Kidney glomerular epithelial cell (primary cell): ENCODE results near the gene NOTUM.

Source experiments
- DNase-seq: peaks from one replicate; lab custom pipeline; 2025; lab: John Stamatoyannopoulos, UW

The NOTUM gene

DNA sequence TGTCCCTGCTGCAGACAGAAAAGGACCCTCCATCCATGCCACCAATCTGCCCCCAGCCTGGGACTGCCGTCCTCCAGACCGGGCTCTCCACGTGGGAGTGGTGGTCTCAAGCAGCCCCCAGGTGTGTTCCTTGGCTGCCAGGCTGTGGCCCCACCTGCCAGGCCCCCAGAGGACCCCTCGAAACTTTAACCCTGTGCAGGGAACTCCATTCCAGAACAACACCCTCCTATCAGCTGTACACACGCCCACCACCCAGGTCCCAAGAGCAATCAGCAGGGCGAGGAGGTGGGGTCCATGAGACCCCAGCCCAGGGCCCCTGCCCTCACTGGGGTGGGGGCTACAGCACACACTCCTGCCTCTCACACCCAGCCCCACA lies 25.3 kb downstream of the NOTUM start:
- no peak for DNase-seq

DNA sequence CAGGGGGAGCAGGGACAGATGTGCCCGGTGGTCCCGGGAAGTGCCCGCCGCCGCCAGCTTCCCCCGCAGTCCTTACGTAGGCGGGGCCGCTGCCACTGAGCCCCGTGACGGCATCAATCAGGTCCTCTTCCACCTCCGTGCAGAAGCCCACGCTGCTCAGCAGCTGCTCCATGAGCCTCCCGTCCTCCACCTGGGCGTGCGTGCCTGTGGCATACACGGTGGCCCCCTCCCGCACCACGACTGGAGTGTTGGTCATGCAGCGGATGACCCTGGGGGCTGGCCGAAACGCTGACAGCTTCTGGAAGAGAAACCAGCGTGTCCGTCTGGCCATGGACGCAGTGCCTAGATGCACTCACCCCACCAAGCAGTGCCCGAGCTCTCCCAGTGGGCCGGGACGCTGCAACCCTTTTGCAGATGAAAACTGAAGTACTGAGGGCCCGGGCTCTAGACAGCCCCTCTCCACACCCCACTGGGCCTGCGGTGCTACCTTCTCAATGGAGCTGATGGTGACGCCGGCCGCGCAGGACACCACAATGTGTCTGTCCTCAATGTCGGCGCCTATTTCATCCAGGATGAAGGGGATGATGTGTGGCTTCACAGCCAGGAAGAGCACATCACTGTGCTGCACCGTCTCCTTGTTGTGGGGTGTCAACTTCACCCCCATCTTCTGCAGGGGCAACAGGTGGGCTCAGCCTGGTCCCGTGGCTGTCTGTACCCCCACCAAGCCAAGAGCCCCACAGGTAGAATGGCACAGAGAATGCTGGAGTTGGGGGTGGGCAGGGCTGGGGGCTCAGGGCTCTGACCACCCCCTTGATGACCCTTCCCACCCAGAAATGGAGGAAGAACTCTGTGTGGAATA lies 25.9 kb downstream of the NOTUM start:
- DNase-seq: no peak

DNA sequence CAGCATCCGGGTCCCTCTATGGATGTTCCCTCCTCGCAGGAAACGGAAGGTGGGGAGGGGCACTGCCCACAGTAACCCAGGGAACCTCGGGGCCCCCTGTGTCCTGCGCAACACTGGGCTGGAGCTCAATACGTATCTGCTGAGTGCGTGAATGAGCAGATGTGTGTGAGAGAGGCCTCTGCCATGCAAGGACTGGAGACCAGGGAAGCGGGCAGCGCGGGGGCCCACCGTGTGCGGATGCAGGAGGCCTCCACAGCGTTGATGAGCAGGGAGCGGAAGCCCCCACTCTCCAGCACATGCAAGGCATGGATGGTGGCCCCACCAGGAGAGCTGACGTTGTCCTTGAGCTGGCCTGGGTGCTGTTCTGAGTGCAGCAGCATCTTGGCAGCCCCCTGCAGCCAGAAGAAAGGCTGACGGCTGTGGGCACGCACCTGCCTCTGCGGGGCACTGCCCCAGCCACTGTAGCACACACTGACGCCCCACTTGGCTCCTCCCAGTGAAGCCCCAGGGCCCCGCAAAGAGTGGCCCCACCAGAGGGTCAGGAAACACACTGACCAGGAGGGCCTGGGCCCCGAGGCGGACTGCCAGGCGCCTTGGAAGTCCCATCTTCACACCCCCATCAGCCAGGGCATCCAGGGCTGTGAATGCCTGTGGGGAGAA lies 26.8 kb downstream of the NOTUM start:
- no peak for DNase-seq

DNA sequence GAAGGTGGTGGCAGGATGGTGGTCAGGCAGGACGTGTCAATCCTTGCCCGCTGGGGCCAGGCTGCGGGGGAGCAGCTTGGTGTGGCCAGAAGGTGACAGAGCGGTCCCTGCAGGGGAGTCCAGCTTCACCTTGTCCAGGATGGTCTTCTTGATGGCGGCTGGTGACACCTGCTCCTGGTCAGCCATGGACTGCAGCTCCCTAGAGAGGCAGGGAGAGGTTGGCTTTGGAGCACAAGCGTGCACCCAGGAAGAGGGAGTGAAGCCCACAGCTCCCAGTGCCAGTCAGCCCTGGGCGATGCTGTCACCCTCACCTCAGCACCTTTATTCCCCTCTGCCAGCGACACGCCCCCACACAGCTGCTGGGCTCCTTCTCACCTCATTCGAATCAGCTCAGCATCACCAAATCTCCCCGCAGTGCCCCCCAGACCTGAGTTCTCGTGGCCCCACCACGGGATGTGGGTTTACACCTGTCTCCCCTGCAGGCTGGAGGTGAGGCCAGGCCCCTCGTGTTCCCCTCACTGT lies 27.7 kb downstream of the NOTUM start:
- DNase-seq: no peak

DNA sequence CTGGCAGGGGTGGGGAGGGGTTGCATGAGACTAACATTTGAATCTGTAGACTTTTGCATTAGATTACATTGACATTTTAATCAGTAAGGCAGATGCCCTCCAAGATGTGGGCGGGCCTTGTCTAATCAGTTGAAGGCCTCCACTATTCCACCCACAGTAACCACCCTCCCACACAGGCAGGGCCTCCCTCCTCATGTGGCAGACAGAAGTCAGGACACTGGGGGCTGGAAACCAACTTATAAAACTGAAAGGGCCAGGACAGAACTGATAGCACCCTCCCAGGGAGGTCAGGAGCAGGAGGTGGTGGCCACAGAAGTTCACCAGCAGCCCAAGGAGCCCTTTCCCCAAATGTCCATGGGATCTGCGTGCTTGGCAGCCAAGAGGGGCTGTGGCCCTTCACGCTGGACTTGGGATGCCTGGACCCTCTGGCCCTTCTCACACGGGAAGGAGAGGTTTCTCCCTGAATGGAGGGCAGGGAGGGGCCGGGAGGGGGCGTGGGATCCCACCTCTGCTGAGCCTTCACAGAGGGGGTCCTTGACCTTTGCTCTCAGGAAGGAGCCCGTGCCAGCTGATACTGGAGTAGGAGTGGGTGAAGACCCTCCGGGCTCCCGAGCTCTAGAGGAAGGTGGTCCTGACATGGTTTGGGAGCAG lies 28.5 kb downstream of the NOTUM start:
- DNase-seq: no peak

DNA sequence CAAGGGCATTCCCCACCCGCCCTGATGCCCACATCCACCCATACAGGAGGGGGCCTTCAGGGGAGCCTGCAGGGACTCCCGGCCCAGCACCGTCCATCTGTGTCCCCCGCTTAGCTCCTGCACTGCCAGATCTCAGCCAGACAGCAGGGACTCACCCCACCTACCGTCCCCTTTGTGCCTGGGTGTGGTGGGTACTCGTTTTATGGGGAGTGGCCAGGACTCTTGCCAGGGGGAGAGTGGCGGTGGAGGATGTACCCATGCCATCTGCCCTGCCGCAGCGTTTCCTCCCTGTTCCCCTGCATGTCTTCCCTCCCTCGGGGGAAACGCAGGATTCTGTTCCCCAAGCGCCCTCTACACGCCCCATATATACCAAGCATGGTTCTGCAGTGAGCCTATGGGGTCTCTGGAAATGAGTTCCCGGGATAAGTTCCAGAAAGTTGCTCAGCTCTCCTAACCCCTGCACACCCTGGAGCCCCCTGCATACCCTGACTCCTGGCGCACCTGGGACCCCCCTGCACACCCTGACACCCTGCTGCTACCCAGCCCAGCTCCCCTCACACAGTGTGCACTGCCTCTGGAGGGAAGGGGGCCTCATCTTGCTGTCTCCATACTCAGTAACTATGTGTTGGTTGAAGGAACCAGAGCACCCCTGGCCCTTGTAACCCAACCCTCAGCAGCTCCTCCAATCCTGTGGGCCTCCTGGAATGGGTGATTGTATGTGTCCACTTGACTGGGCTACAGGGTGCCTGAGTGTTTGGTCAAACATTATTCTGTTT lies 29.2 kb downstream of the NOTUM start:
- DNase-seq: no peak

DNA sequence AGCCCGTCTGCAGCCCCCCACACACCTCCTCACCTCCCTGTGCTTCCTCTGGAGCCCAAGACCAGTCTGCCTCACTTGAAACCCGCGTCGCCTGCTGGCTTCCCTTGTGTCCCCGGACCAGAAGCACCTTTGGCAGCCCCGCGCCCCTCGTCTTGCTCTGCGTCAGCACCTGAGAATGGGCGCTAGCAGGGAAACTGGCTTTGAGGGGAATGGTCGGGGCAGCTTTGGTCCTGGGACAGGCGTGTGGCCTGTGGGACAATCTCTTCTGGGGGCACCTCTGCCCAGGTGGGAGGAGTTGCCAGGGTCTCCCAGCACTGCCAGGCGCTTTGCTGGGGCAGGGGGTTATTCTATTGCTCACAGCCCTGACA lies 29.8 kb downstream of the NOTUM start:
- no peak for DNase-seq

DNA sequence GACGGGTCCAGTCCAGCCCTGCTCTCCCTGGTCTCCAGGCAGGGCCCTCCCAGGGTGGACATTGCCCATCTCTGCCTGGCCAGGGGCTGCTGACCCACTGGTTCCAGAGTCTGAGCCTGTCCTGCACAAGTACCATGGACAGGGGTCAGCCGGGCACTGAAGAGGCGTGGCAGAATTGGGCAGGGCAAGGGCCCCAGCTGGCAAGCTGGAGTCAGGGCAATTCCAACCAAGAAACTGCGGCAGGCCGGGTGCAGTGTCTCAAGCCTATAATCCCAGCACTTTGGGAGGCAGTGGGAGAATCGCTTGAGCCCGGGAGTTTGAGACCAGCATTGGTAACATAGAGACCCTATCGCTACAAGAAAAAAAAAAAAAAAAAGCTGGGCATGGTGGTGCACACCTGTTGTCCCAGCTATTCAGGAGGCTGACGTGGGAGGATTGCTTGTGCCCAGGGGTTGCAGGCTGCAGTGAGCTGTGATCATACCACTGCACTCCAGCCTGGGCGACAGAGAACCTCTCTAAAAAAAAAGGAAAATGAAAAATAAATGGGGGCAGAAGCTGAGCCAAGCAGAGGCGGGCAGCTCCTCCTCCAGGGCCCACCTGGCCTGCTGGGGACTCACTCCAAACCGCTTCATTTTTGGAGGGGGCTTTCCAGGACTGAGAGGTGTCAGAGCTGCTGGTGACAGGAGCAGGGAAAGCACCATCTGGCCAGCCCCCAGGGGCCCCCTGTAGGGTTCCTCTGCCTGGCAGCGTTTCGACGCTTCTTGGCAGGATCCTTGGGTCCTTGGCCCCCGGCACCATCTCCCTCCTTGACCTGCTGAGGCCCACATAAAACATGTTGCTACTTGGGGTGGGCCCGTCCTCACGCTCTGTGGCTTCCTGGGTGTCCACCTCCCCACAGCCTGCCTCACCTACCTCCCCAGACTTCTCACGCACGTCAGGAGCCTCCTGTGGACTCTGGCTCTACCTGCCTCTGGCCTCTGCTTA lies 30.6 kb downstream of the NOTUM start:
- no peak for DNase-seq

DNA sequence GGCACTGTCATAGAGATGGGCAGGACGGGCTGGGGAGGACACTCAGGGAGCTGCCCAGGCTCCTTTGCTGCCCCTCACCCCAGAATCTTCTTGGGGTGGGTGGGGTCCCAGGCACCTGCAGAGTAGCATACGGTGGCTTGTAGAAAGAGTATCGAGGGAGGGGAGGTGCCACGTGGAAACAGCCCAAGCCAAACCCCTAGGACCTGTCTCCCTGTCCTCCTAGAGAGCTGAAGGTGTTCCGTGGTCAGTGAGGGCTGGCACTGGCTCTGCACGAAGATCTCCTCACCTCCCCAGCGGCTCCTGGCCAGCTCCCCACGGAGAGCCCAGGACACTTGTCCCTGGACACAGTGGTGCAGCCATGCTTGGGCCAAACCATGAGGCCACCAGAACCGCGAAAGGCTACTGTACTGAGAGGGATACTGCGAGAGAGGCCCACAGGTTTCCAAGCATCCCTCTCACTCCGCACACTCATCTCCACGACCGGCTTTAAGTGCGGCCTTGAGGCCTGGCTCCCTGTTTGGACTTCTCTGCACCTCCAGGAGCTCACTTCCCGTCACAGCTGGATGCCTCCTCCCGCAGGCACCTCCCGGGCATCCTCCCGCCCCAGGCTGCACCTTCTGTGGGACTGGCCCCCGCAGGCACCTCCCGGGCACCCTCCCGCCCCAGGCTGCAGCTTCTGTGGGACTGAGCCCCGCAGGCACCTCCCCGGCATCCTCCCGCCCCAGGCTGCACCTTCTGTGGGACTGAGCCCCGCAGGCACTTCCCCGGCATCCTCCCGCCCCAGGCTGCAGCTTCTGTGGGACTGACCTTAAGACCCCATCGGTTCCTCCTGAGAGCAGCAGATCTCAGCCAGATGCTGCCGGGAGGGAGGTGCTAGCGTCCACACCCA lies 31.5 kb downstream of the NOTUM start:
- no peak for DNase-seq

DNA sequence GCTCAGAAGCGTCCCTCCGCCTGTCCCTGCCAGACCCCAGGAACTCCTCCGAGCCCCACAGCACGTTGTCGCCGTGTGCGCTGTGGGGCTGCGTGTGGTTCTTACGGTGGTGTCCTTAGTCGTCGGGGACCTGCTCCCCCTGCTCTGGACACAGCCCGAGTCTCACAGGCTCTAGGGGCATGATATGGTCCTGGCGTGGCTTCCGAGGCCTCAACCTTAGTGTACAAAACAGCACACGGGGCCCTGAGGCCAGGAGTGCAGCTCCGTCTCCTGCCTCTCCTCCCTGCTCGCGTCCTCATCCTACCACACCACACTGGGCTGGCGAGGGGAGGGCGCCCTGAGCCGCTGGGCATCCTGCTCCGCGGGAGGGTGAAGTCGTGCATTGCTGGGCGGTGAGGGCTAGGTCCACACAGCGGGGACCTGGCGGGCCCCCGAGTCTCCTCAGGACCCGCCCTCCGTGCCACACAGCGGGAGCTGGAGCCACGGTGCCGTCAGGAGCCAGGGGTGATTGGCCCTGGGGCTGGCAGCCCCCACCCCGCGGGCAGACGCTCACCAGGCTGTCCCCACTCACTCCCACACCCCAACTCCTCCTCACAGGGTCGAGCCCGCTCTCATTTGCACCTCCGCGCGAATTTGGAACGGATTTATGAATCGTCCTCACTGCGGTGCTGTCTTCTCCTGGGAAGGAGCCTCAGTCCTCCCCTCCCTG lies 32.3 kb downstream of the NOTUM start:
- DNase-seq: no peak

DNA sequence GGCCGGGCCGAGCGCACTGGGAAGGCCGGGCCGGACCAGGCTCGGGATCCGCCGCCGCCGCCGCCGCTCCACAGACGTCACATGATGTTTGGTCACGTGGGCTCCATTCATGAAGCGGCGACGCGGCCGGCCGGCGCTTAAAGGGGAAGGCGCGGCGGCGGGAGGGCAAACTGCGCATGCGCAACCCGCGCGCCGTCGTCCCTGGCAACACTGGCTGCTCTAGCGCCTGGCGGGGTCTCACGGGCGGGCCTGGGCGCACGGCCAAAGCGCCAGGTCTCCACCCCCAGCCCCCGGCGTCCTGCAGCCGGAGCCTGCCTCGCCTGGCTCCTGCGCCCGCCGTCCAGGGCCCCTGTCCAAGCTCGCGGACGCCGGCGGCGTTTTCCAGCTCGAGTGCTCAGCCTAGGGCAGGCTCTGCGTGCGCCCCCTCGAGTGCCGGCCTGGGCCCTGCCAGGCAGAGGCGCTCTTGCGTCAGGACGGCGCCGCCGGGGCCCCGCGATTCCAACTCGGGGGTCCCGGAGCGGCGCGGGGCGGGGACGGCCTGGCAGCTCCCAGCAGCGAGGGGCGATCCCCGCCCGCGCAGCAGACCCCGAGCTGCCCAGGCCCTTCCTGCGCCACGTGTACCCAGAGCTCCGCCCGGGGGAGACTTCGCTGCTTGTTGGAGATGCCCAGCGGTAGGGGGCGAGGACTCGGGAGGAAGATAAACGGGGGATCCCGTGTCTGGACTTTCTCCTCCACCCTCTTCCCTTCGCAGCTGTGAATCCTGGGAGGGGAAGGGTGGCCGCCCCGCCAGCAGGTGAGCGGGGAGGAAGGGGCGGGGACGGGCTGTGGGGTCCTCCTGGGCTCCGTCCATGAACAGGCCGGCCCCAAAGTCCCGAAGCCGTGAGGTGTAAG lies 33.1 kb downstream of the NOTUM start, which contains the start of gene MAFG:
TSS of gene MAFG (minus strand) at position 83 of the 891 bp plus-strand sequence. CDS start 4,550 bp downstream, outside the sequence.
- peak; percentile 87 for DNase-seq

DNA sequence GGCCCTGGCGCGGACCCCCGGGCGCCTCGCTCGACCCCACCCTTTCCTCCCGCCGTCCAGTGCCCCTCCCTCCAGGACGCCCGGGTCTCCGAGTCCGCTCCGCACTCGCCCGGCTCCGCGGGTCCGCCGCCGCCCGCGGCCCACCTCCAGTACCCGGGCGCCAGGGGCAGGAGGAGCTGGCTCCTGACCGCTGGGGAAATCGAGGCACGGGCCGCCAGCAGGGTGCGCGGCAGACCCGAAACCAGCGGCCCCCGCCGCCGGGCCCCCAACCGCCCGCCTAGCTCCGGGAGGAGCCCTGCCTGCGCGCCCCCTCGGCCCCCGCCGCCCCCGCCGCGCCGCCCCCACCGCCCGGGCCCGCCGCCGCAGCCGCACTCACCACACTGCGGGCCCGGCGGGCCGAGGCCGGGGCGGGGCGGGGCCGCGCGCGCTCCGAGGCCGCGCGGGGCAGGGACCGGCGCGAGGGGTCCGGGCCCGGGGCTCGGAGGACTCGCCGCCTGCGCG lies 33.8 kb downstream of the NOTUM start:
- DNase-seq: no peak

DNA sequence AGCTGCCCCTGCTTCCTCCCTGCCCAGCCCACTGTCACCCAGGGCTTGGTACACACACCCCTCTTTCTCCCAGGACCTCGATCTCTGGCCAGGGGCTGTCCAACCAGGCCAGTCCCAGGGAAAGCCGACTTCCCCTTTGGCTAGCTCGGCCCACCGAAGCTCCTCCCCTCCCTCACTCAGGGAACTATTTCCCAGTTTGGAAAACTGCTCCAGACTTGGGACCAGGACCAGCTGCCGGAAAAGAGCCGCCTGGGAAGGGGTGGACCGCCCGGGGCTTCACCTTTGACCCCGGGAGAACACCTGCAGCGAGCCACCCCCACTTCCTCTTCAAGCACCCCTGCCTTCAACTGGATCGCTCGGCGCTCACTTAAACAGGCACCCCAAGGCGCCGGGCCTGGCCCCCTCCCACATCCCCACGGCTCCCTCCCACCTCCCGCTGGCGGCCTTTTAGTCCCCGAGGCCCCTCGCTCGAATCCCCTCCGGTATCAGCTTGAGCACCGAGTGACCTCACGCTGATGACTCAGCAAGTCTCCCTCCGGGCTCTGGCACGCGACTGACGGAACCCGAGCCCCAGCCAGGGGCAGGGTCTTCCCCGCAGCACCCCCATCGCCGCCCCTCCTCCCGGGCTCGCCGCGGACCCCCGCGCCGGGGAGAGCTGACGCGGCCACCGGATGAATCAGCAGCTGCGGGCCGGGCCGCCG lies 34.4 kb downstream of the NOTUM start:
- DNase-seq: peak; percentile 48

DNA sequence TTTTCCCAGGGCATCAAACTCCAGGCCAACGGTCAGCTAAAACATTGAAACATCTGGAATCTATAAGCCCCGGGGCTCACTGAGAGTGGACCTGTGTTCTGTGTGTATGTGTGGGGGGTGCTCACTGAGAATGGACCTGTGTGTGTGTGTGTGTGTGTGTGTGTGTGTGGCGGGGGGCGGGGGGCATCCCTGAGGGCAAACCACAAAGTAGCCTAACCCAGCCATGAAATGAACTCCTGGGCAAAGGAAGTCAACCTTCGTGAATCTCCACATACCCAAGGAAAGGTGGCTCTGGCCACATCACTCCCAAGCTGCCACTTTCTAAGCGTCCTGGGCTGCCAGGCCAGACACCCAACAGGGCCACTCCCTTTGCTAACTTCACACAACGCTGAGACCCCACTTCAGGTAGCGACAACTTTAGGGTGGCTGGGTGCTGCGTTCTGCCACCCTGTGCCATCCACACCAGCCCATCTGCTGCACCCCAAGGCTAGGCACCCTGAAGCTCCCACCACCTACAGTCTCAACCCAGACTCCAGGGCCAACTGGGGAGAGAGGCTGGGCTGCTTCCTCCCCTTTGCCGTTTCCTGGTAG lies 35.0 kb downstream of the NOTUM start:
- DNase-seq: no peak

DNA sequence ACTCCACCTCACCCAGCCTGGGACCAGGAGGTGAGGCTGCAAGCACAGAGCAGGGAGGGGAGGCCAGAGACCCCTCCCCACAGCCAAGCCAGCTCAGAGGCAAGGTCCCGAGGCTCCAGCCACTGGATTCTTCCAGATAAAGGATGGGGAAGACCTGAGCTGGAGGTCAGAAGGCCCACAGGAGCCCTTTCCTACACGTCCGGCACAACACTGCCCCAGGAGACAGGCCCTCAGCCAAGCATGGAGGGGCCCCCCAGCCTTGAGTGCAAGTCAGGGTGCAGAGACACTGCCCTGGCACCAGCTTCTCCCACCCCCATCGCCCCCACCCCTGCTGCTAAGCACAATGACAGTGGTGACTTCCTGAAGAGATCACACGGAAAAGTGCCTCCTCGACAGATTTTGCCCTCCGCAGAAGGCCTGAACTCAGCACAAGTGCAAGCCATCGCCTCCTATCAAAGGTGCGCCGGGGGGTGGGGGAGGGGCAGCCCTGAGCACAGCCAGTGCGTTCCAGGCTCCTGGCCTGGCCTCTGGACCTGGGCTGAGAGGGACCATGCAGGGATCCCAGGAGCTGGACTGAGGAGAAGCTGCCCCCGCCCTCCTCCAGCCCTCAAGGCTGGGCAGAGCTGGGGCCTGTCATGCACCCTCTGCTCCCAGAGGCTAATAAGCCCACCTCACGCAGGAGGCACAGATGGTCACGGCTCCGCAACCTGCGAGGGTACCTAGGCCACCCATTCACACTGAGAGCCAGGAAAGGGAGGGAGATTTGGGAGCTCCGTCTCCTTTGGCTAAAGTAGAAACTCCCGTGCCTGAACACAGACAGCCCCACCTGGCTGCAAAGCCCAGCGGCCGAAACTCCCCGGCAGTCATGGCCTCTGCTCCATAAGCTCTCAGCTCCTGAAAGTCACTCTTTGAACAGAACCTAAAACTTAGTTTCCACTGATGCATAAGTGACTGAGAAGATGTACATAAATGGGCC lies 36.1 kb downstream of the NOTUM start:
- no peak for DNase-seq
